Ishikawa (cell line): ENCODE measurements around the gene BATF2.

Source experiments
- CEBPB ChIP-seq: IDR thresholded peaks from 2 replicates; pipeline ENCODE4 v1.6.1; 2012
- CREB1 ChIP-seq: IDR thresholded peaks from 2 replicates; pipeline ENCODE4 v1.6.1; 2012; ENCODE audit warnings: low read depth
- EGR1 ChIP-seq: IDR thresholded peaks from 2 replicates; pipeline ENCODE4 v1.6.1; 2012
- EP300 ChIP-seq: IDR thresholded peaks from 2 replicates; pipeline ENCODE4 v1.6.1; 2012; ENCODE audit warnings: borderline replicate concordance
- FOXM1 ChIP-seq: IDR thresholded peaks from 2 replicates; pipeline ENCODE4 v1.6.1; 2012; ENCODE audit warnings: low read depth, borderline replicate concordance
- MAX ChIP-seq: IDR thresholded peaks from 2 replicates; pipeline ENCODE4 v1.6.1; 2012
- NFIC ChIP-seq: IDR thresholded peaks from 2 replicates; pipeline ENCODE4 v1.6.1; 2012
- RAD21 ChIP-seq: IDR thresholded peaks from 2 replicates; pipeline ENCODE4 v1.6.1; 2012; ENCODE audit warnings: low read depth
- TAF1 ChIP-seq: IDR thresholded peaks from 2 replicates; pipeline ENCODE4 v1.6.1; 2012; ENCODE audit warnings: low read depth, mild to moderate bottlenecking
- TCF12 ChIP-seq: IDR thresholded peaks from 2 replicates; pipeline ENCODE4 v1.6.1; 2012; ENCODE audit warnings: low read depth
- TEAD4 ChIP-seq: IDR thresholded peaks from 2 replicates; pipeline ENCODE4 v1.6.1; 2012
- YY1 ChIP-seq: IDR thresholded peaks from 2 replicates; pipeline ENCODE4 v1.6.1; 2012; ENCODE audit warnings: low read depth
- ZBTB7A ChIP-seq: IDR thresholded peaks from 2 replicates; pipeline ENCODE4 v1.6.1; 2012; ENCODE audit warnings: low read depth
- TF ChIP-seq, protein P1 (sequence below): IDR thresholded peaks from 2 replicates; pipeline ENCODE4 v1.6.1; 2012; ENCODE audit warnings: low read depth, mild to moderate bottlenecking
- TF ChIP-seq, protein P2 (sequence below): IDR thresholded peaks from 2 replicates; pipeline ENCODE4 v1.6.1; 2012

Gene BATF2

DNA sequence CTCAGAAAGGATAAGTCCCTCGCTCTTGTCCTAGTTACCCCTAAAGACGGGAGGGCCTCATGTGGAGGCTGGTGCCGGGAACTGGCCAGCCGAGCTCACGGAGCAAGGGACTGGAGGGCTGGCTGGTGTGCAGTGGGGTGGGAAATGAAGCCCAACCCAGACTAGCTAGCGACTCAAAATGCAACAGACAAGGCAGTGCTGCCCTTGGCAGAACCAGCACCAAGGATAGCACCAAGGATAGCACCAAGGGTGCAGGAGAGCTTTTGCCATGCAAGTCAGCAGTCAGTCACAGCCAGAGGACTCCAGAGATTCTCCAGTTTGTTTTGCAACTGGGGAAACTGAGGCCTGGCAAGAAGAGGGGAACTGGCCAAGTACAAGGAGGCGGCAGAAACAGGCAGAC lies 6.5 kb upstream of the BATF2 start:
- TF ChIP-seq, protein P1, sequence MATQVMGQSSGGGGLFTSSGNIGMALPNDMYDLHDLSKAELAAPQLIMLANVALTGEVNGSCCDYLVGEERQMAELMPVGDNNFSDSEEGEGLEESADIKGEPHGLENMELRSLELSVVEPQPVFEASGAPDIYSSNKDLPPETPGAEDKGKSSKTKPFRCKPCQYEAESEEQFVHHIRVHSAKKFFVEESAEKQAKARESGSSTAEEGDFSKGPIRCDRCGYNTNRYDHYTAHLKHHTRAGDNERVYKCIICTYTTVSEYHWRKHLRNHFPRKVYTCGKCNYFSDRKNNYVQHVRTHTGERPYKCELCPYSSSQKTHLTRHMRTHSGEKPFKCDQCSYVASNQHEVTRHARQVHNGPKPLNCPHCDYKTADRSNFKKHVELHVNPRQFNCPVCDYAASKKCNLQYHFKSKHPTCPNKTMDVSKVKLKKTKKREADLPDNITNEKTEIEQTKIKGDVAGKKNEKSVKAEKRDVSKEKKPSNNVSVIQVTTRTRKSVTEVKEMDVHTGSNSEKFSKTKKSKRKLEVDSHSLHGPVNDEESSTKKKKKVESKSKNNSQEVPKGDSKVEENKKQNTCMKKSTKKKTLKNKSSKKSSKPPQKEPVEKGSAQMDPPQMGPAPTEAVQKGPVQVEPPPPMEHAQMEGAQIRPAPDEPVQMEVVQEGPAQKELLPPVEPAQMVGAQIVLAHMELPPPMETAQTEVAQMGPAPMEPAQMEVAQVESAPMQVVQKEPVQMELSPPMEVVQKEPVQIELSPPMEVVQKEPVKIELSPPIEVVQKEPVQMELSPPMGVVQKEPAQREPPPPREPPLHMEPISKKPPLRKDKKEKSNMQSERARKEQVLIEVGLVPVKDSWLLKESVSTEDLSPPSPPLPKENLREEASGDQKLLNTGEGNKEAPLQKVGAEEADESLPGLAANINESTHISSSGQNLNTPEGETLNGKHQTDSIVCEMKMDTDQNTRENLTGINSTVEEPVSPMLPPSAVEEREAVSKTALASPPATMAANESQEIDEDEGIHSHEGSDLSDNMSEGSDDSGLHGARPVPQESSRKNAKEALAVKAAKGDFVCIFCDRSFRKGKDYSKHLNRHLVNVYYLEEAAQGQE = peak; percentile 92
- TF ChIP-seq RAD21 = peak; percentile 8; the same call in 1 of the 2 replicates
- no peak for TF ChIP-seq TCF12
- TF ChIP-seq MAX = 0 out of 2 replicates have a peak, but pooled peaks have one; percentile 18
- TF ChIP-seq TEAD4 = no peak

DNA sequence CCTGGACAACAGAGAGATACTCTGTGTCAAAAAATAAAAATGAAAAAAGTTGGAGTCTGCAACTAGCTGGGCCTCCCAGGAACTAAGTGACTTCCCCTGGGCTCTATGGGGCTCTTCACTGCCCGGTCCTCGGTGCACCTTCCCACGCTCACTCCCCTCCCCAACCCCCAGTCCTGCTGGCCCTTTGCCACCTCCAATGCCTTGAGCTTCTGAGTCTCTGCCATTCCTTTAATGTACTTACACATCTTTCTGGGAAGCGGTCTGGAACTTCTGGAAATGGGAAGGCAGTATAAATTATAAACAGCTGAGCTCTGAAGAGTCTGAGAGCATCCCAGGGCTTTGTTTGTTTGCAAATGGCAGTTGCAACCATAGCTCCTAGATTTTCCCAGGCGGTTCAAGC lies 5.9 kb upstream of the BATF2 start:
- no peak for TF ChIP-seq TAF1
- TF ChIP-seq, protein P2, sequence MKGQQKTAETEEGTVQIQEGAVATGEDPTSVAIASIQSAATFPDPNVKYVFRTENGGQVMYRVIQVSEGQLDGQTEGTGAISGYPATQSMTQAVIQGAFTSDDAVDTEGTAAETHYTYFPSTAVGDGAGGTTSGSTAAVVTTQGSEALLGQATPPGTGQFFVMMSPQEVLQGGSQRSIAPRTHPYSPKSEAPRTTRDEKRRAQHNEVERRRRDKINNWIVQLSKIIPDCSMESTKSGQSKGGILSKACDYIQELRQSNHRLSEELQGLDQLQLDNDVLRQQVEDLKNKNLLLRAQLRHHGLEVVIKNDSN = no peak
- TF ChIP-seq YY1 = no peak
- no peak for TF ChIP-seq RAD21
- TF ChIP-seq TEAD4 = no peak
- TF ChIP-seq, protein P1 = no peak
- no peak for TF ChIP-seq FOXM1
- no peak for TF ChIP-seq CREB1
- TF ChIP-seq TCF12 = no peak
- no peak for TF ChIP-seq ZBTB7A
- TF ChIP-seq CEBPB = no peak
- no peak for TF ChIP-seq EP300
- TF ChIP-seq EGR1 = no peak
- no peak for TF ChIP-seq MAX
- TF ChIP-seq NFIC = no peak

DNA sequence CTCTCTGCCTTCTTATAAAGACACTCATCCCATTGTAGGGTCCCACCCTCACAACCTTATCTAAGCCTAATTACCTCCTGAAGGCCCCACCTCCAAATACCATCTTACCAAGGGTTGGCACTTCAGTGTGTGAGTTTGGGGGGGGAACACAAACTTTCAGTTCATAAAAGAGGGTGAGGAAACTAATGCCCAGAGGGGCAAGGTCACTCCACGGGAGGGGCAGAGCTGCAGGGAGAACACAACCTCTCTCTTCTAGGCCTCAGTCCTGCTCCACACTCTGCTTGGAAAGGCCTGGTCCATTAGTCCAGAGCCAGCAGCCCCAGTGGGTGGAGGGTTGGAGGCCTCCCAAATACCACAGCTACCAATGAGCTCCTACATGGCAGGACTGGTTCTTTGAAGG lies 2.7 kb upstream of the BATF2 start:
- TF ChIP-seq CEBPB = no peak
- TF ChIP-seq NFIC = no peak
- TF ChIP-seq EGR1 = no peak

- no peak for TF ChIP-seq MAX
- TF ChIP-seq, protein P1 = no peak
Observed at GRCh38 chr11:64998690-64999431, 2.1 kb upstream of the BATF2 start.

GRCh38 chr11:64998141-64998540 lies 1.4 kb upstream of the BATF2 start:
- peak; percentile 47; the same call in 1 of the 2 replicates for TF ChIP-seq YY1
- no peak for TF ChIP-seq NFIC

- TF ChIP-seq RAD21 = no peak
- TF ChIP-seq CREB1 = no peak
- TF ChIP-seq, protein P1 = no peak
- no peak for TF ChIP-seq NFIC
- TF ChIP-seq FOXM1 = no peak
- no peak for TF ChIP-seq EP300
- TF ChIP-seq CEBPB = no peak
- no peak for TF ChIP-seq TAF1
- TF ChIP-seq MAX = no peak
- TF ChIP-seq EGR1 = no peak
- no peak for TF ChIP-seq TEAD4
- no peak for TF ChIP-seq ZBTB7A
- TF ChIP-seq YY1 = no peak
- TF ChIP-seq TCF12 = no peak
- TF ChIP-seq, protein P2 = no peak
Observed at GRCh38 chr11:64996327-64996709, 453 bp downstream of the BATF2 start.
